GM23248 (cell line): ENCODE data around the gene CRTC3.

Experiments
- EZH2 ChIP-seq: fragments of 200-600 bp; sonication (generic); IDR thresholded peaks from 2 replicates; pipeline ENCODE4 v1.6.1; 2018; ENCODE audit warnings: antibody characterized with exemption, mild to moderate bottlenecking; ENCODE audit not compliant: insufficient read depth, poor library complexity, severe bottlenecking
- EZH2phosphoT487 ChIP-seq: fragments of 200-600 bp; sonication (generic); IDR thresholded peaks from 2 replicates; pipeline ENCODE4 v1.6.1; 2018; ENCODE audit warnings: antibody characterized with exemption, moderate library complexity, mild to moderate bottlenecking, low read depth; ENCODE audit not compliant: insufficient read depth

DNA sequence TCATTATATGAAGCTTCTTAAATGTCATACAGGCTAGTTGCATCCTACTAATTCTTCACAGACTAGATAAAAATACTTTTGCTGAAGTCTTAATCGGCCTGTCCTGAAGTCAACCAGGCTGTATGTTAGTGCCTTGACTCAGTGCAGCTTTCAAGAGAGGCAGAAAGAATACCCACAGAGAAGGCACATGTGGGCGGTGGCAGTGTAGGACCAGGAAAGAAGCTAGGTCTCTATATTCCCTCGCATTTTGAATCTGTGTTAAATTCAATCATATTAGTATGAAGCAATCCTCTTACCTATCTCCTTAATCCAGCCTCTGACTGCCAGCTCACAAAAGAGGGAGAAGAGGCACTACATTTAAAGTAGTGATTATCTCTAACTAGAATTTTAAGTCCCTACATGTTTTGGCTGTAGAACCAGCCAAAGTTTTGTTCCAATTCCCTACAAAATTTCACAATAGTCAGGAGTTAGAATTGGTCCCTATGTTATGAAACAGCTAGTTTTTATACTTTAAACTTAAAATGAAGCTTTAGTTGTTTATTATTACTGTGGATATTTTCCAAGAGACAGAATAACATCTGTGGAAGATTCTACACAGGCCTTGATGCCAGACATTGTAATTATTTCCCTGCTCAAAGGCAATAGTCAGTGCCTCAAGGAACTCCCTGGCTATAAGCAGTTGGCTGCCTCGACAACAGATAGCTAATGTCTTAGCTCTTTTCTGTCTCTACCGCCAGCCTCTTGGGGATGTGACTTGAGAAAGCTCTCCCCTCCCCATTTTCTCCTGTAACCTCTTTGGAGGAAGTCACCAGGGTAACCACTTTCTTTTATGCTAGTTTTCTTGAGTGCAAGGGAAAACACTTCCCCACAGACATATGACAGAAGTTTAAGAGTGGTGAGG, 31.9 kb downstream of the CRTC3 start:
- TF ChIP-seq EZH2: no peak
- TF ChIP-seq EZH2phosphoT487: no peak
